Measurements from ENCODE around the gene MRTO4. TPM values are rescaled to one million over a fixed set of nuclear protein-coding genes. Genes with fewer than 3 reads are reported as not detected.

Gene MRTO4
- 21.4 and 40.1 TPM in 2 replicates for total RNA-seq

GRCh38 chr1:19251305-19252196 lies at the start of gene MRTO4, which contains the start of gene EMC1:
Gene MRTO4 (plus strand): TSS chr1:19251805. CDS start chr1:19251836, 31 bp downstream.
Gene EMC1 (minus strand): TSS chr1:19251524. CDS start chr1:19251509, 15 bp downstream.

GRCh38 chr1:19209990-19210771 lies 41.4 kb upstream of the MRTO4 start, which contains the start of gene UBR4:
Gene UBR4 (minus strand): TSS chr1:19210266. CDS start chr1:19210248, 18 bp downstream.

GRCh38 chr1:19288324-19289241 lies 37.0 kb downstream of the MRTO4 start, which contains the start of gene AKR7A3:
Gene AKR7A3 (minus strand): TSS chr1:19288770. CDS start chr1:19288709, 61 bp downstream.

Other genes with a start within 250 kb of the MRTO4 start
- 66.2 and 79.8 TPM in 2 replicates for gene UBR4, start 41.5 kb upstream of the MRTO4 start, total RNA-seq
- 32.2 and 72.5 TPM in 2 replicates for gene EMC1, start 281 bp upstream of the MRTO4 start, total RNA-seq
- under 0.01 and 1.2 TPM in 2 replicates for gene AKR7A3, start 37.0 kb downstream of the MRTO4 start, total RNA-seq
- 129 and 179 TPM in 2 replicates for gene AKR7A2, start 60.3 kb downstream of the MRTO4 start, total RNA-seq
- gene SLC66A1, start 60.5 kb downstream of the MRTO4 start, total RNA-seq = 16.6 and 21.3 TPM in 2 replicates
- 156 and 176 TPM in 2 replicates for gene CAPZB, start 233.7 kb downstream of the MRTO4 start, total RNA-seq

Measured in epithelial cell of alveolus of lung (primary cell).